Forelimb muscle (tissue), 1 donor: ENCODE data around the gene LRRC8C. TPM values are rescaled to one million over a fixed set of nuclear protein-coding genes. Genes with fewer than 3 reads are reported as not detected.
"Not testable (repeated sequence)": the region's sequence is repeated elsewhere in the genome, so short reads cannot be mapped to it uniquely, and the experiment has no call there.

ENCODE experiments used
- DNase-seq: peaks from one replicate; pipeline ENCODE4 v3.0.0-alpha.2; 2013; ENCODE audit warnings: low read depth
- polyA plus RNA-seq: library from polyadenylated mRNA; unstranded; fragments of 120-200 nt; gene quantifications from one replicate; pipeline ENCODE4 v1.2.1, GENCODE V29; 2013; ENCODE audit not compliant: insufficient read length

Gene LRRC8C
- polyA plus RNA-seq, 1 donor: 5.5 TPM

DNA sequence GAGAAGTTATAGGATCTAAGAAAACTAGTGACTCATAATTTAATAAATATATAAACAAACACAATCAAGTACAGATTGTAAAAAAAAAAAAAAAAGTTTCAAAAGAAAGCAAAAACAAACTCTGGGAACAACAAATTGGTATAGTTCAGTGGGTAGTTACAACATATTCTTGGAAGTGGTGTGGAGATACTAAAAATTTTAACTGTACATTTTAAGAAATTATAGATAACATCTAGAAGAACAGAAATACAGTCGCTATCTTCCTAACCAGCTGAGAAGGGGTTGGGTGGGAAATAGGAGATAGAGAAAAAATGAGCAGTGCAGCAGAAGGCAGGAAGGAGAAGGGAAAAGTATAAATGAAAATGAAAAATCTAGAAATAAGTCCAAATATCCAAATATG lies 70.5 kb downstream of the LRRC8C start:
- DNase-seq: no peak

DNA sequence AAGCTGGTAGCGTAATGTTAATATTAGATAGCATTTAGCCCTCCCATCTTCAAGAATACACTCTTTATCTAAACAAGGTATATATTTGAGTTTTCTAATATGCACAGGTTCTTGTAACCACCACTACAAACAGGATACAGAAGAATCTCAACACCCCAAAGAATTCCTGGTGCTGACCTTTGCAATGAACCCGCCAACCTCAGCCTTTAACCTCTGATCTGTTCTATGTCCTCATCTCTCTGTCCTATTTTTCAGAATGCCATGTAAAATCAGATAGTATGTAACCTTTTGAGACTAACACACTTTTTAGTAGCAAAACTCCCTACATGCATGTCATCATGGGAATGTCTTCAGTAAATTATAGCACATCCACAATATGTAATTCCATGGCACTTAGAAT lies 71.1 kb downstream of the LRRC8C start:
- DNase-seq: no peak

DNA sequence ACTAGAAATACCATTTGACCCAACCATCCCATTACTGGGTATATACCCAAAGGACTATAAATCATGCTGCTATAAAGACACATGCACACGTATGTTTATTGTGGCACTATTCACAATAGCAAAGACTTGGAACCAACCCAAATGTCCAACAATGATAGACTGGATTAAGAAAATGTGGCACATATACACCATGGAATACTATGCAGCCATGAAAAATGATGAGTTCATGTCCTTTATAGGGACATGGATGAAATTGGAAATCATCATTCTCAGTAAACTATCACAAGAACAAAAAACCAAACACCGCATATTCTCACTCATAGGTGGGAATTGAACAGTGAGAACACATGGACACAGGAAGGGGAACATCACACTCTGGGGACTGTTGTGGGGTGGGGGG lies 72.0 kb downstream of the LRRC8C start:
- DNase-seq: not testable (repeated sequence)

DNA sequence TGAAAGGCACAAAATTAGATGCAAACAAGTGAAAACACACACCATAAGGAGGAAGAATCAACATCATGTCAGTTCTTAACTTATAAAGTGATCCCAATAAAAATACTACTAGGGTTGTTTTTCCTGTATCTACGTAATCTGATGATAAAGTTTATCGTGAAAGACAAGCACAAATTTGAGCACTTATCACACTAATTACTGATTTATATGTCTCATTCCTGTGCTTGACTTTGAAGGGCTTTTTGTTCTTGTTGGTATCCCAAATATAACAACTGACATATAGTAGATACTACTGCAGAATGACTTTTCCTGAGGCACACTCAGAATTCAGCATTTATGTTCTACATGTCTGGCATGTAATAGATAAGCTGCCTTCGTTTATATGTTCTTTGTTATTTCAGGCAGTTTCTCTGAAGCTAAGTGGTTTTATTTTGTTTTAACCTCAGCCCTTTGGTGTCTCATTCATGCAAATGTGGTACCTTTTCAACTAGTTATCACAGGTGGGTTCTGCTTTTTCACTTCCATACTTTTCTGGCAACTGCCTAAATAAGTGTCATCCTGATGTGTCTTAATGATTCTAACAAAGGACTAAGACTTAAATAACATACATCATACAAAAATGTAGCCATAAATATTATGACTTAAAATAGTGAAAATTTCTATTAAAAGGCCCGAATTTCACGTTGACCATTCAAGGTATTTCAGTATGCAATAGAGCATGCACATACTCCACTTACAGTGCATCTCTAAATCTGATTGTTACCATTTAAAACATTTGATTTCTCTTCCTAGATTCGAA lies 73.2 kb downstream of the LRRC8C start:
- no peak for DNase-seq

- no peak for DNase-seq
These were observed 73.7 kb downstream of the LRRC8C start for GRCh38 chr1:89706700-89707012.

DNA sequence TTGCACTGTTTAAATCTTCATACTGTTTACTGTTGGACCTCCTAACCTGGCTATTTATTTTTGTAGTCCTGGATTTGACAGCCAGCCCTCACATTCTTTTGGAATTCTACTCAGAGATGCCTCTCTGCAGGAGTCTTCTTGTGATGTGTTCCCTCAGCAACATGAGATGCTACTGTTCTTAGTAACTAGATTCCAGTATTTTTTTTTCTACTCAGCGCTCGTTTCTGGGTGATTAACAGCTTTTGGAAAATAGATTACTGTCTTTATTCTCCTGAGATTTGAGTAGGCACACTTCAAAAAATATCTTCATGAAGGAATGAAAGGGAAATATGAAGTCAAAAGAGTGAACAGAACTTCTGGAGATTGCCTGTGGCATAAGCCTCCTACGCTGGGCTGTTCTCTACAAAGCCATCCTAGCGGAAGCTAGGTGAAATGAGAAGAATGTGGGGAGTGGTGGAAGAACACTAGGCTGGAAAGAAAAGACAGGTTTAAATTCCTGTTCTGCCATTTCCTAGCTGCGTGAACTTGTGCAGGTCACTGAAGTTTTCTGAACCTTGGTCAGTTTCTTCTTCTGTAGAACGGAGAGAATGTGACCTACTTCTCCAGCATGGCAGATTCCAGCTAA lies 75.9 kb downstream of the LRRC8C start:
- DNase-seq: no peak

DNA sequence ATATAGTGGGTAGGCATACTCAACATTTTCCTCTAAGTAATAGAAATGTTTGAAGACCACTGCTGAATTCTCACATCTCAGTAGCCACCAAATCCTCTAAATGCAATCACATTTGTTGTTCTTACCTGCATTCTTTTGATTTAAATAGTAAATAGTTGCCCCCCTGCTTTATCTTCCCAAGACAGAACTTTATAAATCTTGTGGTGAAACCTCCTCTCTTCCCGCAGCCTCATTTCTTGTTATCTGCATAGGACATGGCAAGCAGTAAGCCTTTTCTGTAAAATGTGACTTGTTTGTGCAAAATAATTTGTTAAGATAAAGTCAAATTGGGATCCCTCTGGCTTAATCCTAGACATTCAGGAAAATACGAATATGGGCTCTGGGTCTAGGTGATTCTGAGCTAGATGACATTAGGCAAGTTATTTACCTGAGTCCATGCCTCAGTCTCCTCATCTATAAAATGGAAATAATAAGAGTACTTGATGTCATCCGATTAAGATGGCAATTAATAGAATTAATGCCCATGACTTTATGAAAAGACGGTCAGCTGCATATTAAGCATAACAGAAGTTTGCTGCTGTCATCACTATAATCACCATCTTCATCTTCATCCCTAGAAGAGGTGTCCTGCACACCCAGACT lies 77.7 kb downstream of the LRRC8C start:
- no peak for DNase-seq

GRCh38 chr1:89711140-89711778 lies 78.3 kb downstream of the LRRC8C start:
- DNase-seq: no peak

DNA sequence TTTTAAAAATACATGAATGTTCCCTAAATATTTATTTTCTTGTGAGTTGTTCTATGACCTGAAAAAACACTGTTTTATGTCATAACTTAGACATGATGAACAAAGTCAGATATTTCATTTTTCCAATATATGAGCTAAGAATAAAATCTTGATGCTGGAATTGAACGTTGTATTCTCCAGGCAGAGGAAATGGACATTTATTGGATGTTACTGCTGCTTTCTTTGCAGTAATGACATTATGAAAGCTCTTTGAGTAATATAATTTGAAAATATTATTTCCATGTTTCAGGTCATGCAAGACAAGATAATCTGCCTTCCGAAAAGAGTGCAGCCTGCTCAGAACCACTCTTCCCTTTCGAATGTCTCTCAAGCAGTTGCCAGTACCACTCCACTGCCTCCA lies 79.5 kb downstream of the LRRC8C start:
- DNase-seq: no peak

- DNase-seq: no peak
These were observed 82.8 kb downstream of the LRRC8C start for GRCh38 chr1:89715677-89716076.

- no peak for DNase-seq
These were observed 86.8 kb downstream of the LRRC8C start for GRCh38 chr1:89719502-89720306.

- no peak for DNase-seq
These were observed 87.9 kb downstream of the LRRC8C start for GRCh38 chr1:89720839-89721238.

DNA sequence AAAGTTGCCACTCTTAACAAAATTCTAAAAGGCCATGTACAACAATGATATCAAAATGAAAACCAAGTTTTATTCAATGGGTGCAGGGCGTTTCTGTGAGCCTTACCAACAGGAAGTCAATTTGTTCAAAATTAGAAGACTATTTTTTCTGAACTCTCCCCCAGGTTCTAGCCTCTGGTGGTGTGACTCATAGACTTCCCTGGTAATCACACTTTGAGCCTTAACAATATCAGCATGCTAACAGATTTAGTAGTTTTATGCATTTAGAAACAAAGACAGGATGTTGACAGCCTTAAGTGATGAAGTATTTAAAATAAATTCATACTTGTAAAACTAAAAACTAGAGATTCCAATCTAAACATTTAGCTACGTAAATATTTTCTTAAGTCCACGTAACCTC lies 88.4 kb downstream of the LRRC8C start:
- DNase-seq: no peak

DNA sequence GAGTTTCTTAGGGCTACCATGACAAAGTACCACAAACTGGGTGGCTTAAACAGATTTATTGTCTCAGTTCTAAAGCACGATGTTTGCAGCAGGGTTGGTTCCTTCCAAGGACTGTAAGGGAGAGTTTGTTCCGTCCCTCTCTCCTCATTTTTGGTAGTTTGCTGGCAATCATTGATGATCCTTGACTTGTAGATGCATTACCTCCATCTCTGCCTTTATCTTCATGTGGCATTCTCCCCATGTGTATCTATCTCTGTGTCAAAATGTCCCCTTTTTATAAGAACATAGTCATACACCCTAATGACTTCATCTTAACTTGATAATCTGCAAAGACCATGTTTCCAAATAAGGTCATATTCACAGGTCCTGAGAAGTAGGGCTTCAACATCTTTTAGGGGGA lies 90.2 kb downstream of the LRRC8C start:
- DNase-seq: no peak

DNA sequence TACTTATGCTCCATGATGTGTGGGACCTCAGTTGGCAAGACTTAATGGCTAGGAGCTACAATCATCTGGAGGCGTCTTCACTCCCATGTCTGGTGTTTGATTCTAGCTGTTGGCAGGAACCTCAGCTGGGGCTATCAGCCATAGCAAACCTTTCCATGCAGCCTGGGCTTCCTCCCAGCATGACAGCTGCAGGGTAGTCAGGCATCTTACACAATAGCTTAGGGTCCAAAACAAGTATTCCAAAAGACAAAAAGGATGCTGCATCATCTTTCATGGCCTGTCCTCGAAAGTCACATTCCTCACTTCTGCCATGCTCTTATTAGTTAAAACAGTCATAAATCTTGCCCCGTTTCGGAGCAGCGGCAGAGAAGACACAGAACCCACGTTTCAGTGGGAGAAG lies 90.9 kb downstream of the LRRC8C start:
- DNase-seq: no peak

GRCh38 chr1:89724369-89725010 lies 91.6 kb downstream of the LRRC8C start:
- no peak for DNase-seq

- DNase-seq: peak; percentile 95
These were observed 92.1 kb downstream of the LRRC8C start for GRCh38 chr1:89725011-89725370.

GRCh38 chr1:89725631-89726030 lies 92.7 kb downstream of the LRRC8C start:
- no peak for DNase-seq

- DNase-seq: no peak
These were observed 94.8 kb downstream of the LRRC8C start for GRCh38 chr1:89727517-89728312.

- no peak for DNase-seq
These were observed 95.5 kb downstream of the LRRC8C start for GRCh38 chr1:89728381-89728780.

- DNase-seq: no peak
These were observed 99.3 kb downstream of the LRRC8C start for GRCh38 chr1:89732206-89732605.
